ENCODE data around the gene VCAN.

DNA sequence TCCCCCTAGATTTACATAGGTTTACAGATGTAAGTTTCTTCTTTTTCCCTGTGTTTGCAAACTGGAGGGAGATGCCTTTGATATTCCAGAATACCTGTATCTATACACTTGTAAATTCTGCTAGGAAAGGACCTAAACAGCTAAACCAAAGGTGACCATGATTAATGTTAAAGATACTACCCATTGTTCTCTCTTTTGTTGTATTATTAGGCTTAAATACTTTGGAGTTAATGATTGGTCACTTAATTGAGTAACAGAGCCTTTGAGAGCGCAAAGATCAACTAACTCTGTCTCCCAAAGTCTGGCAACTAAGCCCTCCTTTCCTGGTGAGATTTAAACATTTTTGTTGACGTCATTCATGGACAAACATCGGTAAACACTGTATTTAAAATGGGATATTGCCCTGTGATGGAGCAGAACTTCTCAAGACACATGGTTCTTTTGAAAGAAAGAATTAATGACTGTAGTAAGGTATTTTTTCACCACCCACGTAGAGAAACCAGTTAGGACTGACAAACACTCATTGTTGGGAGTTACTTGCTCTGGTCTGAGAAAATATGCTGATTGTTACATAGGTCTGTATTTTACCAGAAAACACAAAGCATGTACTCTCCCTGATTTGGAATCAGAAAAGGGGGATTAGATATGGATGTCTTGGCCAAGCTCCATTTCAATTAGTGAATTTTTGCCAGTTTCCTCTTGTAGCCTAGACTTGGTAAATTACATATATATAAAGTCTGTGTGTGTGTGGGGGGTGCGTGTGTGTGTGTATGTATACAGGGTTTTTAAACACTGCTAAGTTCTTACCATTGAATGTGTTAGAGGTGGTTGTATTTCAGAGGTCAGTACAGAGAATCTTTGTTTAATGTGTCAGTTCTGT, 4.6 kb downstream of the VCAN start:
- no peak for TF ChIP-seq POLR2AphosphoS5 (IDR thresholded peaks at IDR 0.05)
- no peak for TF ChIP-seq POLR2A (IDR thresholded peaks at IDR 0.05; ENCODE audit: low read depth)
- TF ChIP-seq, protein P1, sequence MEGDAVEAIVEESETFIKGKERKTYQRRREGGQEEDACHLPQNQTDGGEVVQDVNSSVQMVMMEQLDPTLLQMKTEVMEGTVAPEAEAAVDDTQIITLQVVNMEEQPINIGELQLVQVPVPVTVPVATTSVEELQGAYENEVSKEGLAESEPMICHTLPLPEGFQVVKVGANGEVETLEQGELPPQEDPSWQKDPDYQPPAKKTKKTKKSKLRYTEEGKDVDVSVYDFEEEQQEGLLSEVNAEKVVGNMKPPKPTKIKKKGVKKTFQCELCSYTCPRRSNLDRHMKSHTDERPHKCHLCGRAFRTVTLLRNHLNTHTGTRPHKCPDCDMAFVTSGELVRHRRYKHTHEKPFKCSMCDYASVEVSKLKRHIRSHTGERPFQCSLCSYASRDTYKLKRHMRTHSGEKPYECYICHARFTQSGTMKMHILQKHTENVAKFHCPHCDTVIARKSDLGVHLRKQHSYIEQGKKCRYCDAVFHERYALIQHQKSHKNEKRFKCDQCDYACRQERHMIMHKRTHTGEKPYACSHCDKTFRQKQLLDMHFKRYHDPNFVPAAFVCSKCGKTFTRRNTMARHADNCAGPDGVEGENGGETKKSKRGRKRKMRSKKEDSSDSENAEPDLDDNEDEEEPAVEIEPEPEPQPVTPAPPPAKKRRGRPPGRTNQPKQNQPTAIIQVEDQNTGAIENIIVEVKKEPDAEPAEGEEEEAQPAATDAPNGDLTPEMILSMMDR (IDR thresholded peaks at IDR 0.05), result no peak
- no peak for TF ChIP-seq EP300 (IDR thresholded peaks at IDR 0.05)
